PC-3 (cell line): ENCODE measurements around the gene KIRREL1. TPM values are rescaled to one million over a fixed set of nuclear protein-coding genes. Genes with fewer than 3 reads are reported as not detected.
"Not testable (repeated sequence)": the region's sequence is repeated elsewhere in the genome, so short reads cannot be mapped to it uniquely, and the experiment has no call there.

ENCODE experiments used
- ATAC-seq: fragments of 200-7000 bp; cut with Tn5 transposase; 2 replicates; pipeline ENCODE4 v1.9.1; 2020; ENCODE audit warnings: mild to moderate bottlenecking, moderate library complexity
- BruUV-seq: library from RNA; stranded (reverse); fragments of 400-500 nt; replicated peaks from 2 replicates; lab custom pipeline; 2021; lab: Mats Ljungman, UMichigan
- CTCF ChIA-PET: fragments of 300-600 bp; sonication (Branson Sonifier 250); formaldehyde crosslinking; loops from one replicate; lab custom pipeline; 2022; ENCODE audit warnings: antibody characterized with exemption; lab: Charles Lee
- POLR2A ChIA-PET: fragments of 300-600 bp; sonication (Branson Sonifier 250); formaldehyde crosslinking; loops from one replicate; lab custom pipeline; 2022; ENCODE audit warnings: antibody characterized with exemption; ENCODE audit not compliant: unreplicated experiment; lab: Charles Lee
- DNase-seq: peaks from one replicate; pipeline ENCODE4 v3.0.0-alpha.2; 2015
- H2AFZ ChIP-seq: fragments of 300-600 bp; sonication (generic); 2 replicates; pipeline ENCODE4 v1.6.0; 2016; ENCODE audit warnings: antibody characterized with exemption, low read length
- H3F3A ChIP-seq: fragments of 300-600 bp; sonication (generic); one replicate; pipeline ENCODE4 v1.6.0; 2017; ENCODE audit warnings: antibody characterized with exemption, low read length, control low read depth, mild to moderate bottlenecking; ENCODE audit not compliant: unreplicated experiment
- H3K27ac ChIP-seq: fragments of 300-600 bp; sonication (generic); 2 replicates; pipeline ENCODE4 v1.5.1; 2016; ENCODE audit warnings: mild to moderate bottlenecking, low read length
- H3K27me3 ChIP-seq: fragments of 300-600 bp; sonication (generic); 2 replicates; pipeline ENCODE4 v1.6.1; 2016; ENCODE audit warnings: low read length, mixed read lengths
- H3K36me3 ChIP-seq: fragments of 300-600 bp; sonication (generic); 2 replicates; pipeline ENCODE4 v1.6.1; 2016; ENCODE audit warnings: low read depth, mixed run types, low read length, mixed read lengths
- H3K4me1 ChIP-seq: fragments of 300-600 bp; sonication (generic); 2 replicates; pipeline ENCODE4 v1.5.1; 2016; ENCODE audit warnings: low read length; ENCODE audit not compliant: insufficient read depth
- H3K4me2 ChIP-seq: fragments of 300-600 bp; sonication (generic); 2 replicates; pipeline ENCODE4 v1.6.0; 2016; ENCODE audit warnings: low read length
- H3K4me3 ChIP-seq: fragments of 300-600 bp; sonication (generic); 2 replicates; pipeline ENCODE4 v1.5.1; 2016; ENCODE audit warnings: mild to moderate bottlenecking, low read length, mixed read lengths
- H3K79me2 ChIP-seq: fragments of 300-600 bp; sonication (generic); 2 replicates; pipeline ENCODE4 v1.6.1; 2017; ENCODE audit warnings: low read length, mixed read lengths
- H3K9ac ChIP-seq: fragments of 300-600 bp; sonication (generic); 2 replicates; pipeline ENCODE4 v1.6.0; 2016; ENCODE audit warnings: mild to moderate bottlenecking, low read length
- H3K9me2 ChIP-seq: fragments of 300-600 bp; sonication (generic); replicated peaks from 2 replicates; pipeline ENCODE4 v1.6.1; 2016; ENCODE audit warnings: mixed run types, low read length, mixed read lengths
- H3K9me3 ChIP-seq: fragments of 300-600 bp; sonication (generic); 2 replicates; pipeline ENCODE4 v1.6.1; 2016; ENCODE audit warnings: low read length, mixed read lengths
- H4K20me1 ChIP-seq: fragments of 300-600 bp; sonication (generic); 2 replicates; pipeline ENCODE4 v1.6.1; 2016; ENCODE audit warnings: low read length, mixed read lengths
- EZH2 ChIP-seq: fragments of 300-600 bp; sonication (generic); IDR thresholded peaks from one replicate; pipeline ENCODE4 v1.6.1; 2017; ENCODE audit warnings: antibody characterized with exemption, mild to moderate bottlenecking, low read length; ENCODE audit not compliant: unreplicated experiment
- EZH2phosphoT487 ChIP-seq: fragments of 300-600 bp; sonication (generic); IDR thresholded peaks from 2 replicates; pipeline ENCODE4 v1.6.1; 2018; ENCODE audit warnings: mild to moderate bottlenecking, antibody characterized with exemption, low read length, borderline replicate concordance
- intact Hi-C: fragments of 100-400 bp; cut with micrococcal nuclease; formaldehyde crosslinking; loops from 2 replicates; pipeline ENCODE4 v1.9.0; 2023
- total RNA-seq: library from RNA; depleted of rRNA; stranded (reverse); fragments of >200 nt; gene quantifications from 2 replicates; pipeline ENCODE4 v1.2.3, GENCODE V29; 2014
- TF ChIP-seq, protein P1 (sequence below): fragments of 300-600 bp; sonication (generic); conservative IDR thresholded peaks from 2 replicates; pipeline ENCODE4 v1.5.1; 2017; ENCODE audit warnings: antibody characterized with exemption, low read depth, mild to moderate bottlenecking, low read length

The KIRREL1 gene
- total RNA-seq, 1 experiment from 2014 or later = 49.8 TPM

- Histone ChIP-seq H3K9me3 (no peaks in the 10 kb centered on the region), H3K4me3 (no peak overlapping the region), H4K20me1 (no peaks in the 10 kb centered on the region), H3K9ac (no peak overlapping the region), H3K36me3 (no peaks in the 10 kb centered on the region), H3K4me2 (no peak overlapping the region), H3K4me1 (no peaks in the 10 kb centered on the region), H3K9me2 (no peaks in the 10 kb centered on the region), H3K79me2 (no peaks in the 10 kb centered on the region), H2AFZ (no peak overlapping the region), H3F3A (no peaks in the 10 kb centered on the region), H3K27me3 (peaks cover 38% of the 10 kb centered on the region), H3K27ac (no peak overlapping the region)
- ChIA-PET CTCF (no interaction called here), POLR2A (no interaction called here)
- BruUV-seq = no TSS peak
- TF ChIP-seq, protein P1, sequence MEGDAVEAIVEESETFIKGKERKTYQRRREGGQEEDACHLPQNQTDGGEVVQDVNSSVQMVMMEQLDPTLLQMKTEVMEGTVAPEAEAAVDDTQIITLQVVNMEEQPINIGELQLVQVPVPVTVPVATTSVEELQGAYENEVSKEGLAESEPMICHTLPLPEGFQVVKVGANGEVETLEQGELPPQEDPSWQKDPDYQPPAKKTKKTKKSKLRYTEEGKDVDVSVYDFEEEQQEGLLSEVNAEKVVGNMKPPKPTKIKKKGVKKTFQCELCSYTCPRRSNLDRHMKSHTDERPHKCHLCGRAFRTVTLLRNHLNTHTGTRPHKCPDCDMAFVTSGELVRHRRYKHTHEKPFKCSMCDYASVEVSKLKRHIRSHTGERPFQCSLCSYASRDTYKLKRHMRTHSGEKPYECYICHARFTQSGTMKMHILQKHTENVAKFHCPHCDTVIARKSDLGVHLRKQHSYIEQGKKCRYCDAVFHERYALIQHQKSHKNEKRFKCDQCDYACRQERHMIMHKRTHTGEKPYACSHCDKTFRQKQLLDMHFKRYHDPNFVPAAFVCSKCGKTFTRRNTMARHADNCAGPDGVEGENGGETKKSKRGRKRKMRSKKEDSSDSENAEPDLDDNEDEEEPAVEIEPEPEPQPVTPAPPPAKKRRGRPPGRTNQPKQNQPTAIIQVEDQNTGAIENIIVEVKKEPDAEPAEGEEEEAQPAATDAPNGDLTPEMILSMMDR = no peak
- no peak for TF ChIP-seq EZH2
- TF ChIP-seq EZH2phosphoT487 = no peak
- ATAC-seq (no peak), DNase-seq (no peak)
- intact Hi-C loops = loop anchor here (10.0 kb wide), 1 partner anchor 962 kb away; no protein-coding TSS in a partner anchor
Observed at GRCh38 chr1:158126425-158126824, 133.0 kb downstream of the KIRREL1 start.

DNA sequence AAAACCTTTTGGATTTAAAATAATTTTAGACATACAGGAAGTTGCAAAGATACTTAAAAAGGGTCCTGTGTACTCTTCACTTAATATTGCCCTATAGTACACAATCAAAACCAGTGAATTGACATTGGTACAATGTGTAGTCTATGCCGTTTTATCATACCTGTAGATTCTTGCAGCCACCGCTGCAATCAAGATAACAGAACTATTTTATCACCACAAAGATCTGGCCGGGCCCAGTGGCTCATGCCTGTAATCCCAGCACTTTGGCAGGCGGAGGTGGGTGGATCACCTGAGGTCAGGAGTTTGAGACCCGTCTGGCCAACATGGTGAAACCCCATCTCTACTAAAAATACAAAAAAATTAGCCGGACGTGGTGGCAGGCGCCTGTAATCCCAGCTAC, 135.1 kb downstream of the KIRREL1 start:
- not testable (repeated sequence) for BruUV-seq, H2AFZ ChIP-seq, H3K9me3 ChIP-seq, H3K27ac ChIP-seq, DNase-seq, ATAC-seq, H3K36me3 ChIP-seq, H3K4me1 ChIP-seq, H4K20me1 ChIP-seq, H3K9me2 ChIP-seq, H3K4me3 ChIP-seq, H3K4me2 ChIP-seq, H3K9ac ChIP-seq, H3F3A ChIP-seq, H3K79me2 ChIP-seq
- ChIA-PET POLR2A (interaction anchor here (0.5 kb wide), 1 partner anchor 365 kb away, joined by 3 read pairs; no protein-coding TSS in a partner anchor), CTCF (interaction anchor here (0.6 kb wide), 1 partner anchor 198 kb away, joined by 3 read pairs; no protein-coding TSS in a partner anchor)
- peaks cover 38% of the 10 kb centered on the region for H3K27me3 ChIP-seq
- intact Hi-C loops = loop anchor here (10.0 kb wide), 1 partner anchor 964 kb away; no protein-coding TSS in a partner anchor

- Histone ChIP-seq H3K9me2 (no peaks in the 10 kb centered on the region), H3K27ac (no peak overlapping the region), H2AFZ (no peak overlapping the region), H3K9me3 (no peaks in the 10 kb centered on the region), H3K79me2 (no peaks in the 10 kb centered on the region), H3K27me3 (peaks cover 38% of the 10 kb centered on the region), H3K4me3 (no peak overlapping the region), H3K4me1 (no peaks in the 10 kb centered on the region), H3F3A (no peaks in the 10 kb centered on the region), H3K9ac (no peak overlapping the region), H4K20me1 (no peaks in the 10 kb centered on the region), H3K36me3 (no peaks in the 10 kb centered on the region), H3K4me2 (no peak overlapping the region)
- ChIA-PET POLR2A (interaction anchor here (0.7 kb wide), 1 partner anchor 131 kb away, joined by 4 read pairs; no protein-coding TSS in a partner anchor), CTCF (no interaction called here)
- intact Hi-C loops = no loop called here
- TF ChIP-seq EZH2phosphoT487 (no peak), EZH2 (no peak)
- TF ChIP-seq, protein P1 = no peak
- ATAC-seq = no peak
- BruUV-seq = no TSS peak
- no peak for DNase-seq
Observed at GRCh38 chr1:158131217-158131616, 137.8 kb downstream of the KIRREL1 start.
